Endothelial cell (in vitro differentiated cells): Measurements from ENCODE around the gene FMO4. TPM values are rescaled to one million over a fixed set of nuclear protein-coding genes. Genes with fewer than 3 reads are reported as not detected.

Experiments
- DNase-seq: peaks from one replicate; pipeline ENCODE4 v3.0.0; 2021; ENCODE audit warnings: low spot score
- H3K27ac Mint-ChIP-seq: one replicate; pipeline ENCODE4 v1.8.0; 2021; ENCODE audit warnings: mixed read lengths, inconsistent platforms; ENCODE audit not compliant: unreplicated experiment
- H3K27me3 Mint-ChIP-seq: one replicate; pipeline ENCODE4 v1.8.0; 2021; ENCODE audit warnings: mild to moderate bottlenecking, moderate library complexity, mixed read lengths, inconsistent platforms; ENCODE audit not compliant: unreplicated experiment
- H3K36me3 Mint-ChIP-seq: one replicate; pipeline ENCODE4 v1.8.0; 2021; ENCODE audit warnings: mild to moderate bottlenecking, low read depth, mixed read lengths, inconsistent platforms; ENCODE audit not compliant: unreplicated experiment
- H3K4me1 Mint-ChIP-seq: one replicate; pipeline ENCODE4 v1.8.0; 2021; ENCODE audit warnings: mild to moderate bottlenecking, mixed read lengths, inconsistent platforms; ENCODE audit not compliant: unreplicated experiment
- H3K4me3 Mint-ChIP-seq: one replicate; pipeline ENCODE4 v1.8.0; 2021; ENCODE audit warnings: mild to moderate bottlenecking, mixed read lengths, inconsistent platforms; ENCODE audit not compliant: unreplicated experiment
- H3K9me3 Mint-ChIP-seq: one replicate; pipeline ENCODE4 v1.8.0; 2021; ENCODE audit warnings: mixed read lengths, inconsistent platforms; ENCODE audit not compliant: unreplicated experiment
- CTCF ChIP-seq: fragments of 200-600 bp; sonication (generic); IDR thresholded peaks from one replicate; pipeline ENCODE4 v1.5.0; 2021; ENCODE audit warnings: antibody characterized with exemption; ENCODE audit not compliant: unreplicated experiment
- total RNA-seq: library from RNA; stranded (reverse); fragmentation: NEBNext Ultra II Directional; extraction: Animal tissue kit (Norgen Biotek cat#: 25700); gene quantifications from one replicate; pipeline ENCODE4 v1.2.1, GENCODE V29; 2021; ENCODE audit not compliant: unreplicated experiment

The FMO4 gene
- total RNA-seq, 1 donor from 2014 or later = 2.4 TPM

- TF ChIP-seq CTCF = no peak
- H3K27me3 Mint-ChIP-seq = no peaks in the 10 kb centered on the region
- no peak for DNase-seq
- peaks cover 25% of the 10 kb centered on the region for H3K4me1 Mint-ChIP-seq
- H3K4me3 Mint-ChIP-seq = no peak overlapping the region
- H3K27ac Mint-ChIP-seq = no peak overlapping the region
- no peaks in the 10 kb centered on the region for H3K9me3 Mint-ChIP-seq
- H3K36me3 Mint-ChIP-seq = no peaks in the 10 kb centered on the region
Measured at GRCh38 chr1:171296897-171297296, 17.1 kb upstream of the FMO4 start.

GRCh38 chr1:171298696-171299095 lies 15.3 kb upstream of the FMO4 start:
- H3K9me3 Mint-ChIP-seq = no peaks in the 10 kb centered on the region
- H3K4me1 Mint-ChIP-seq = peaks cover 18% of the 10 kb centered on the region
- H3K27me3 Mint-ChIP-seq = no peaks in the 10 kb centered on the region
- TF ChIP-seq CTCF = no peak
- no peak for DNase-seq
- H3K27ac Mint-ChIP-seq = no peak overlapping the region
- H3K36me3 Mint-ChIP-seq = no peaks in the 10 kb centered on the region
- no peak overlapping the region for H3K4me3 Mint-ChIP-seq

- TF ChIP-seq CTCF = no peak
- no peaks in the 10 kb centered on the region for H3K27me3 Mint-ChIP-seq
- H3K36me3 Mint-ChIP-seq = no peaks in the 10 kb centered on the region
- no peak overlapping the region for H3K27ac Mint-ChIP-seq
- no peak for DNase-seq
- H3K4me3 Mint-ChIP-seq = no peak overlapping the region
- H3K4me1 Mint-ChIP-seq = peaks cover 12% of the 10 kb centered on the region
- H3K9me3 Mint-ChIP-seq = no peaks in the 10 kb centered on the region
Measured at GRCh38 chr1:171299342-171299741, 14.6 kb upstream of the FMO4 start.

GRCh38 chr1:171300401-171300800 lies 13.6 kb upstream of the FMO4 start:
- no peaks in the 10 kb centered on the region for H3K36me3 Mint-ChIP-seq
- no peak for DNase-seq
- H3K9me3 Mint-ChIP-seq = no peaks in the 10 kb centered on the region
- H3K27ac Mint-ChIP-seq = no peak overlapping the region
- H3K4me1 Mint-ChIP-seq = peaks cover 1% of the 10 kb centered on the region
- peaks cover 2% of the 10 kb centered on the region for H3K27me3 Mint-ChIP-seq
- no peak overlapping the region for H3K4me3 Mint-ChIP-seq
- TF ChIP-seq CTCF = no peak

- Mint-ChIP-seq H3K4me1 (peaks cover 4% of the 10 kb centered on the region), H3K27me3 (peaks cover 5% of the 10 kb centered on the region), H3K36me3 (no peaks in the 10 kb centered on the region), H3K9me3 (no peaks in the 10 kb centered on the region), H3K27ac (no peak overlapping the region), H3K4me3 (no peak overlapping the region)
- TF ChIP-seq CTCF = no peak
- no peak for DNase-seq
Measured at GRCh38 chr1:171310661-171311087, 3.3 kb upstream of the FMO4 start.
